Subcutaneous abdominal adipose tissue (tissue), 5 donors: ENCODE measurements around the gene GRXCR2.

Experiments
- H3K27ac ChIP-seq: one replicate; pipeline ENCODE4 v1.7.0; 2013; ENCODE audit warnings: low read depth, mild to moderate bottlenecking, inconsistent platforms, low read length, moderate library complexity
- H3K27me3 ChIP-seq, 5 donors: one replicate each; pipeline ENCODE4 v1.7.0; 2013; ENCODE audit warnings: low read length in 5 of 5, inconsistent platforms in 1 of 5; ENCODE audit not compliant: control insufficient read depth in 5 of 5, insufficient read depth in 4 of 5
- H3K36me3 ChIP-seq, 5 donors: one replicate each; pipeline ENCODE4 v1.7.0; 2013; ENCODE audit warnings: low read length in 5 of 5; ENCODE audit not compliant: control insufficient read depth in 5 of 5, insufficient read depth in 5 of 5
- H3K4me1 ChIP-seq, 5 donors: one replicate each; pipeline ENCODE4 v1.7.0; 2013; ENCODE audit warnings: low read length in 5 of 5, mild to moderate bottlenecking in 3 of 5, moderate library complexity in 1 of 5; ENCODE audit not compliant: control insufficient read depth in 5 of 5, insufficient read depth in 5 of 5
- H3K4me3 ChIP-seq, 5 donors: one replicate each; pipeline ENCODE4 v1.7.0; 2013; ENCODE audit warnings: low read length in 5 of 5, low read depth in 1 of 5
- H3K9ac ChIP-seq, 5 donors: one replicate each; pipeline ENCODE4 v1.7.0; 2013; ENCODE audit warnings: low read length in 5 of 5, mild to moderate bottlenecking in 4 of 5, moderate library complexity in 3 of 5
- H3K9me3 ChIP-seq, 5 donors: one replicate each; pipeline ENCODE4 v1.7.0; 2013; ENCODE audit warnings: low read length in 5 of 5; ENCODE audit not compliant: control insufficient read depth in 5 of 5
- donor health status: healthy.
- donor health status: healthy.
- donor health status: healthy.
- donor health status: healthy.
- donor health status: healthy.

The GRXCR2 gene

DNA sequence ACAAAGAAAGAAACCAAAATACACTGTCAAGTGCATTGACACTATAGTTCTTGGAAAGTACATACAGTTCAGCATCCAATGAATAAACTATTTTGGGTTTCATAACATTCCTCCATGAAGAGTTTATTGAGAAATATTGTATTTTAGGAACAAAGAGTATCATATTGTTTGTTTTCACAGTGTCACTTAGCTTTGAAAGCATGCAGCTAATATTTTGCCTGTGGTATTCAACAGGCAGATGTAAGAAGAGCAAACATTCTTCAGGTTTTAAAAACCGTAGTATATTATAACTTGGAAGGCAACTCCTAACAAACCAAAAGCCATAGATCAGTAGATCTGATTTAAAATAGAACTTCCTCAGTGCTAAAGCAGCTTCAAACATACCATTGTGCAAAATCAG is 42.2 kb downstream of the GRXCR2 start:
- Histone ChIP-seq H3K4me3 (no peak overlapping the region), H3K9me3 (no peaks in the 10 kb centered on the region), H3K27ac (no peak overlapping the region), H3K36me3 (no peaks in the 10 kb centered on the region), H3K9ac (no peak overlapping the region), H3K27me3 (no peaks in the 10 kb centered on the region), H3K4me1 (peaks cover under 1 to 12% (median 11%) of the 10 kb centered on the region in 5 donors)

DNA sequence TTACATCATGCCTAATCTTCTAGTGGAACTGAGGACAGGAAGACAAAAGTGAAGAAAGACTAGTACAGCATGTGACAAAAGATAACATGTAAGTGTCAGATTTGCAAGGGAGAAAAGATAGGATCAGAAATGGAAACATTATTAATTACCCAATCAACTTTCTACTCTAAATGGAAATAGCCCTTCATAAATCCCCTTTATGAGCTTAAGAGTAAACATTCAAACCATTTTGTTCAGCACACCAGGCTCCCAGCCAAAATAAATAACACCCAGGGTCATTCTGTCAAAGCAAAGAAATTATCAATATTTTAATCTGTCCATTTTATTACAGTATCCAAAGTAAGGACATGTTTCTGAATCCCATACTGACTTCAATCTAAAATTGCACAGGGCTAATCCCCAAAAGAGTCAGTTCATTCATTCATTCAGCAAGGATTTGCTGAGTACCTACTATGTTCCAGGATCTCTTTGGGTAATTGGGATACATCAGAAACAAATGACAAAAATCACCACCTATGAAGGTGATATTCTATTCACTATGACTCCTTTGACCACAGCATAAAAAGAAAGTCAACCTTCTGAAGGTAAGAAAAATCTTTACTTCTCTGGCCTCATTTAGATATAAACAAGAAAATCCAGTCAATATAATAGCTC is 43.0 kb downstream of the GRXCR2 start:
- Histone ChIP-seq H3K9ac (no peak overlapping the region), H3K36me3 (no peaks in the 10 kb centered on the region), H3K4me1 (peaks cover 0 to 9% (median 5%) of the 10 kb centered on the region in 5 donors), H3K4me3 (no peak overlapping the region), H3K27ac (no peak overlapping the region), H3K27me3 (no peaks in the 10 kb centered on the region), H3K9me3 (no peaks in the 10 kb centered on the region)

DNA sequence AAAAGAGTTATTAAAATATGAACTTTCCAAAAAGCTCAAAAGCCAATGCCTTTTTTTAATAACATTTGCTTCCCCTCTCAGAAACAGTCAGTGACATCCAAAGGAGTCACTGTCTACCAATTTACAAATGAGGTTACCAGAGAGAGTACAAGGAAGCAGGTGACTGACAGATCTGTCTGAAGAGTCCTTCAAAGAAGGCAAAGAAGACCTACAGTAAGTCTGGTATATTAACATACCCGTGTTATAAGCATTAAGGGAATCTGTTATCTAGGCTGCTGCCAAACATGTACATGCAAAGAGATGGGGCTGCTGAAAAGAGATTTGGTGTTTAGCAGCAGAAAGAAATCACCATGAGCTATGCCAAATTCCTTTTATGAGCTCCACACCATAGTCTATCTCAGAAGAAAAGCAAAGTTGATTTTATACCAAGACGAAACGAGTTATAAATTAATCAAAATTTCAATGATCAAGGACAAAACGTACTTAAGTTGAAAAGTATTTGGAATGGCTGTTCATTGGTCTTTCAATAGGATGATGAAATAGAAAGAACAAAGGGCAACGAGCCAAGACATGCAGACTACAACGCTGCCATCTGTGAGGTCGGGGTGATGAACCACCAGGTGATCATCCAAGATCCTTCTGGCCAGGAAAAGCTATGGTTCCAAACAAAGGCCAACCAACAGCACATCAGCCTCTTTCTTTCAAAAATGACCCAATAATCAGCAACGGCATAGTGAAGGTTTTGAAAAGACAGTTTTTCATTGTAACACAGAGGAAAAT is 45.7 kb downstream of the GRXCR2 start:
- no peaks in the 10 kb centered on the region for H3K4me1 ChIP-seq
- H3K9ac ChIP-seq: no peak overlapping the region
- H3K27me3 ChIP-seq: no peaks in the 10 kb centered on the region
- no peak overlapping the region for H3K4me3 ChIP-seq
- H3K27ac ChIP-seq: no peak overlapping the region
- no peaks in the 10 kb centered on the region for H3K36me3 ChIP-seq
- H3K9me3 ChIP-seq: no peaks in the 10 kb centered on the region

DNA sequence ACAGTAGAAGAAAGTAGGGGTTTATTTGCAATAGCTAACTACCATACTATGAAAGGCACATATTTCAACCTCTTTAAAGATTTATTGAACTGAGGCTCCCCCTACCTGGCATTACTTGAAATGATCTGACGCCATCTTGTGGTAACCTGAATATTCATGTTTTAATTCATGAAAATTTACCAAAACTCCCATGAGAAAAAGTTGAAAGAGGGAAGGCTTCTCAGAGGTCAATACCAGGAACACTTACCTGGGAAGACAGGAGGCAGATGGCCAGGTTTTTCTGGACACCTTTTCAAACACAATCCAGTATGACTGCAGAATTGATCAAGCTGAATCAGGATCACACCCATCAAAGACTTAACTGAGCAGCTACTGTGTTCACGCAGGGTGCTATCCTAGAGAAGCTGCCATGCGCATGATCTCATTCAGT is 47.0 kb downstream of the GRXCR2 start:
- Histone ChIP-seq H3K27ac (no peak overlapping the region), H3K9me3 (no peaks in the 10 kb centered on the region), H3K36me3 (no peaks in the 10 kb centered on the region), H3K4me3 (no peak overlapping the region), H3K9ac (no peak overlapping the region), H3K27me3 (no peaks in the 10 kb centered on the region), H3K4me1 (peaks cover 0 to 8% (median 0%) of the 10 kb centered on the region in 5 donors)

DNA sequence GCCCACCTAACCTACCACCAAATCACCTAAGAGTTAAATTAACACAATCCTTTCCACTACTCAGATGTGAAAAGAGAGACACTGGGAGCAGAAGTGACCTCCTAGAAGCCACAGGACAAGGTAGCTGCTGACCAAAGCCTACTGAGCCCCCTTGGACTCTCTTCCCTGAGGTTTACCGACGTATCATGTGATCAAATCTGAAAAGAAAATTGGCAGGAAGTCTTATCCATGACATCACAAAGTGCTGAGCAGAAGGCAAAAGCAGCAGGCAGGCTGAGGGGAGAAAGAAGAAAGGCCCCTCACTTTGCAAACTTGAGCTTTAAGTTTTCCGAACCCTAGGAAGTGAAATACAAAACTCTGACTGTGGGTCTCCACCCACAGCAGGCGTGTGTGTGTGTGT is 48.8 kb downstream of the GRXCR2 start:
- H3K4me1 ChIP-seq: peaks cover 0 to 15% (median 0%) of the 10 kb centered on the region in 5 donors
- H3K9me3 ChIP-seq: no peaks in the 10 kb centered on the region
- no peak overlapping the region for H3K27ac ChIP-seq
- no peak overlapping the region for H3K4me3 ChIP-seq
- H3K9ac ChIP-seq: no peak overlapping the region
- H3K36me3 ChIP-seq: no peaks in the 10 kb centered on the region
- no peaks in the 10 kb centered on the region for H3K27me3 ChIP-seq

DNA sequence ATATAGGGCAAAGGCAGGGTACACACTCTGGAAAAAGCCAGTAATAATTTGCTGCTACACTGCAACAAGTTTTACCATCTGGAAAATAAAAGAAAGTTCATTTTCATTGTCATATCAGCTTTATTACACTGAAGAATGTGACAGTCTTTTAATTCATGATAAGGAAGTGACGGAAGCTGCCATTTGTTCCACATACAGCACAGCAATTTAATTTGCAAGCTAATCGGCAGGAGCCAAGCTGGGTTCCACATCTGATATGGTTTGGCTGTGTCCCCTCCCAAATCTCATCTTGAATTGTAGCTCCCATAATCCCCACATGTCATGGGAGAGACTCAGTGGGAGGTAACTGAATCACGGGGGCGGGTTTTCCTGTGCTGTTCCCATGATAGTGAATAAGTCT is 54.2 kb downstream of the GRXCR2 start:
- no peak overlapping the region for H3K27ac ChIP-seq
- no peak overlapping the region for H3K4me3 ChIP-seq
- peaks cover 0 to 15% (median 0%) of the 10 kb centered on the region in 5 donors for H3K4me1 ChIP-seq
- no peaks in the 10 kb centered on the region for H3K9me3 ChIP-seq
- H3K9ac ChIP-seq: no peak overlapping the region
- H3K27me3 ChIP-seq: no peaks in the 10 kb centered on the region
- peaks cover 0 to 8% (median 0%) of the 10 kb centered on the region in 5 donors for H3K36me3 ChIP-seq

DNA sequence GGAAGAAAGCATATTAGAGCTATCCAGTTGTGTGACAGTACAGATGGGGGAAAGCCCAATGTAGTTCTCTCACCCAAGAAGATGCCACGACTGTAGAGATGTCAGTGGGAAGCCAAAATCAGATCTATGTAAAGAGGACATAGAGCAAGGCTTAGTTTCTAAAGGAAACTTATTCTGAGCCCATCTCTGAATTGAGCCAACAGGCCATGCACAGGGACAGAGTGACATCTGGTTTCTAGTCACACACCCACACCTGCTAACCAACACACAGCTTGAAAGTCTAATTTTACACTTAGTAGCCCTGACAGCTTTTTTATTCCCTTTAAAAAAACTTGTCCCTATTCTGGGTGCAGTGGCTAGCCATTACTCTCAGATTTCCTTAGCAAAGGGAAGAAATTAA is 59.9 kb downstream of the GRXCR2 start:
- Histone ChIP-seq H3K27me3 (no peaks in the 10 kb centered on the region), H3K9me3 (no peaks in the 10 kb centered on the region), H3K4me3 (no peak overlapping the region), H3K27ac (no peak overlapping the region), H3K4me1 (peaks cover 0 to 5% (median 0%) of the 10 kb centered on the region in 5 donors), H3K9ac (peak overlapping the region in 1 of 5 donors; percentile 4), H3K36me3 (peaks cover 0 to 6% (median 0%) of the 10 kb centered on the region in 5 donors)

DNA sequence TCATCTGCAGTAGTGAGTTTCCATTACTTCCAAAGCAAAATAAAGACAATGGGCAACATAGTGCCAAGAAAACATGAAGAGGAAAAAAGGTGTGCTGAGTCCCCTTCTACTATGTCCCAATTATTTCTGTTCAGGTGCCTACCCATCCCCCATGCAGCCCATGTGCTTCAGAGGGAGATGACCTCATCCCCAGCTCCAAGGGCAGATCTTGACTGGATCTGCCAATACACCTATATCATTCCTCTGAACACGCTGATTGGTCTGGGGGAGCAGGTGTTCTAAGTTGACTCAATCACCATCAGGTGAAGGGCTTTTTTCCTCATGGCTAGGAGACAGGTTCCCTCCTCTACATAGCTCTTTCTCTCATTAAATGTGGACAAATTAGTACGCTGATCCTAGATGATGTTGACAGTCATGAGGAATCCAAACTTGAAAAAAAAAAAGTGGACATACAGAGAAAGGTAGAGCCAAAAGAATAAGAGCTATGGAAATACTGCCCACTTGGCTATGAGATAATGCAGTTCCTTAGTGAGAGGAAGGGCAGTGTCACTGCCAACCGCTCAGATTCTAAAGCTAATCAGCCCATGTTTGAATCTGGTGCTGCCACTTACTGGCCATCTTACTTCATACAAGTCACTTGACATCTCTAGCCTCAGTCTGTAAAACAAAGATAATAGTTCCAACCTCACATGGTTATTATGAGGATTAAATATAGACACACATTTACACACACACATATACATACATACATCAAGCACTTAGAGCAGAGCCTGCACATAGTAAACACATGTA is 60.8 kb downstream of the GRXCR2 start:
- Histone ChIP-seq H3K27ac (no peak overlapping the region), H3K36me3 (peaks cover 0 to 3% (median 0%) of the 10 kb centered on the region in 5 donors), H3K9ac (peak overlapping the region in 2 of 5 donors; percentile 4 to 7), H3K4me1 (peaks cover 0 to 5% (median 0%) of the 10 kb centered on the region in 5 donors), H3K27me3 (no peaks in the 10 kb centered on the region), H3K4me3 (no peak overlapping the region), H3K9me3 (no peaks in the 10 kb centered on the region)
